ENCODE measurements around the gene ABI2.
"Not testable (repeated sequence)": the region's sequence is repeated elsewhere in the genome, so short reads cannot be mapped to it uniquely, and the experiment has no call there.

The ABI2 gene

GRCh38 chr2:203301667-203302066 is 26.5 kb upstream of the ABI2 start:
- H2AK5ac ChIP-seq (ENCODE audit: low read length), result no peak overlapping the region
- no peak overlapping the region for H4K8ac ChIP-seq (ENCODE audit: low read depth, low read length)
- no peak overlapping the region for H3K27ac ChIP-seq (ENCODE audit: low read depth, low read length)
- H2BK5ac ChIP-seq (ENCODE audit: low read length), result no peak overlapping the region
- no peaks in the 10 kb centered on the region for H3K79me1 ChIP-seq (ENCODE audit: low read length)
- H4K5ac ChIP-seq (ENCODE audit: low read length), result no peak overlapping the region
- no peak overlapping the region for H2BK120ac ChIP-seq (ENCODE audit: low read depth, low read length)
- WGBS (ENCODE audit: extremely low coverage, insufficient coverage, low lambda C conversion rate), result no CpG with 5 or more reads among the region's 3 CpGs
- no peak overlapping the region for H3K56ac ChIP-seq (ENCODE audit: low read length)
- no peak overlapping the region for H3K9ac ChIP-seq (ENCODE audit: low read length)
- H3K4ac ChIP-seq (ENCODE audit: low read depth, low read length), result no peak overlapping the region
- H3K18ac ChIP-seq (ENCODE audit: low read length), result no peak overlapping the region
- H3K79me2 ChIP-seq (ENCODE audit: control insufficient read depth, insufficient read depth, low read length), result no peaks in the 10 kb centered on the region
- no peaks in the 10 kb centered on the region for H3K36me3 ChIP-seq (ENCODE audit: control insufficient read depth, insufficient read depth, low read length)
- no peaks in the 10 kb centered on the region for H3K27me3 ChIP-seq (ENCODE audit: insufficient read depth, low read length, poor library complexity)
- no peak overlapping the region for H3K4me2 ChIP-seq (ENCODE audit: low read length)
- H3K4me3 ChIP-seq (ENCODE audit: low read length), result no peak overlapping the region
- H3K23ac ChIP-seq (ENCODE audit: low read length), result no peak overlapping the region
- no peaks in the 10 kb centered on the region for H3K4me1 ChIP-seq (ENCODE audit: control insufficient read depth, low read depth, low read length)
- no peak for DNase-seq
- no peak overlapping the region for H2BK15ac ChIP-seq (replicated peaks; ENCODE audit: low read depth)

GRCh38 chr2:203302586-203302985 is 25.6 kb upstream of the ABI2 start:
- H2BK5ac ChIP-seq (ENCODE audit: low read length); H3K18ac ChIP-seq (ENCODE audit: low read length); H2BK15ac ChIP-seq (replicated peaks; ENCODE audit: low read depth); H4K8ac ChIP-seq (ENCODE audit: low read depth, low read length); H4K5ac ChIP-seq (ENCODE audit: low read length); H3K4me3 ChIP-seq (ENCODE audit: low read length); H3K79me2 ChIP-seq (ENCODE audit: control insufficient read depth, insufficient read depth, low read length); H3K4ac ChIP-seq (ENCODE audit: low read depth, low read length); H3K4me2 ChIP-seq (ENCODE audit: low read length); H3K56ac ChIP-seq (ENCODE audit: low read length); H3K9ac ChIP-seq (ENCODE audit: low read length); H3K36me3 ChIP-seq (ENCODE audit: control insufficient read depth, insufficient read depth, low read length); DNase-seq; H3K27me3 ChIP-seq (ENCODE audit: insufficient read depth, low read length, poor library complexity); H3K23ac ChIP-seq (ENCODE audit: low read length); H3K79me1 ChIP-seq (ENCODE audit: low read length); H2AK5ac ChIP-seq (ENCODE audit: low read length); H3K27ac ChIP-seq (ENCODE audit: low read depth, low read length); H2BK120ac ChIP-seq (ENCODE audit: low read depth, low read length); H3K4me1 ChIP-seq (ENCODE audit: control insufficient read depth, low read depth, low read length): not testable (repeated sequence)
- no CpG with 5 or more reads among the region's 8 CpGs for WGBS (ENCODE audit: extremely low coverage, insufficient coverage, low lambda C conversion rate)

- Histone ChIP-seq H3K79me2 (ENCODE audit: control insufficient read depth, insufficient read depth, low read length) (no peaks in the 10 kb centered on the region), H2BK5ac (ENCODE audit: low read length) (no peak overlapping the region), H3K23ac (ENCODE audit: low read length) (no peak overlapping the region), H3K56ac (ENCODE audit: low read length) (no peak overlapping the region), H3K4ac (ENCODE audit: low read depth, low read length) (no peak overlapping the region), H3K79me1 (ENCODE audit: low read length) (no peaks in the 10 kb centered on the region), H3K9ac (ENCODE audit: low read length) (no peak overlapping the region), H3K27me3 (ENCODE audit: insufficient read depth, low read length, poor library complexity) (no peaks in the 10 kb centered on the region), H3K27ac (ENCODE audit: low read depth, low read length) (no peak overlapping the region), H3K36me3 (ENCODE audit: control insufficient read depth, insufficient read depth, low read length) (no peaks in the 10 kb centered on the region), H3K4me3 (ENCODE audit: low read length) (no peak overlapping the region), H4K8ac (ENCODE audit: low read depth, low read length) (no peak overlapping the region), H3K18ac (ENCODE audit: low read length) (no peak overlapping the region), H2BK15ac (replicated peaks; ENCODE audit: low read depth) (no peak overlapping the region), H3K4me2 (ENCODE audit: low read length) (no peak overlapping the region), H3K4me1 (ENCODE audit: control insufficient read depth, low read depth, low read length) (no peaks in the 10 kb centered on the region), H2AK5ac (ENCODE audit: low read length) (no peak overlapping the region), H2BK120ac (ENCODE audit: low read depth, low read length) (no peak overlapping the region), H4K5ac (ENCODE audit: low read length) (no peak overlapping the region)
- no peak for DNase-seq
- WGBS (ENCODE audit: extremely low coverage, insufficient coverage, low lambda C conversion rate), result no CpG with 5 or more reads among the region's 3 CpGs
Measured at GRCh38 chr2:203310688-203311436, 17.3 kb upstream of the ABI2 start.

GRCh38 chr2:203326356-203326755 is 1.8 kb upstream of the ABI2 start:
- no peak overlapping the region for H3K56ac ChIP-seq (ENCODE audit: low read length)

GRCh38 chr2:203327582-203327900 is 653 bp upstream of the ABI2 start:
- no peaks in the 10 kb centered on the region for H3K27me3 ChIP-seq (ENCODE audit: insufficient read depth, low read length, poor library complexity)
- H2BK120ac ChIP-seq (ENCODE audit: low read depth, low read length), result peak overlapping the region; percentile 75
- no CpG with 5 or more reads among the region's 7 CpGs for WGBS (ENCODE audit: extremely low coverage, insufficient coverage, low lambda C conversion rate)
- H3K27ac ChIP-seq (ENCODE audit: low read depth, low read length), result peak overlapping the region; percentile 92
- peaks cover 32% of the 10 kb centered on the region for H3K79me2 ChIP-seq (ENCODE audit: control insufficient read depth, insufficient read depth, low read length)
- DNase-seq, result no peak
- peak overlapping the region; percentile 78 for H3K4me3 ChIP-seq (ENCODE audit: low read length)
- H2AK5ac ChIP-seq (ENCODE audit: low read length), result no peak overlapping the region
- peak overlapping the region; percentile 95 for H3K56ac ChIP-seq (ENCODE audit: low read length)
- H3K18ac ChIP-seq (ENCODE audit: low read length), result peak overlapping the region; percentile 81
- no peak overlapping the region for H2BK15ac ChIP-seq (replicated peaks; ENCODE audit: low read depth)
- H3K4ac ChIP-seq (ENCODE audit: low read depth, low read length), result peak overlapping the region; percentile 90
- no peaks in the 10 kb centered on the region for H3K79me1 ChIP-seq (ENCODE audit: low read length)
- H4K8ac ChIP-seq (ENCODE audit: low read depth, low read length), result peak overlapping the region; percentile 30
- peak overlapping the region; percentile 91 for H2BK5ac ChIP-seq (ENCODE audit: low read length)
- no peaks in the 10 kb centered on the region for H3K36me3 ChIP-seq (ENCODE audit: control insufficient read depth, insufficient read depth, low read length)
- no peak overlapping the region for H3K23ac ChIP-seq (ENCODE audit: low read length)
- H3K9ac ChIP-seq (ENCODE audit: low read length), result peak overlapping the region; percentile 91
- H3K4me1 ChIP-seq (ENCODE audit: control insufficient read depth, low read depth, low read length), result no peaks in the 10 kb centered on the region
- H3K4me2 ChIP-seq (ENCODE audit: low read length), result peak overlapping the region; percentile 84
- no peak overlapping the region for H4K5ac ChIP-seq (ENCODE audit: low read length)

More at GRCh38 chr2:203326356-203326755, 1.8 kb upstream of the ABI2 start:
- H3K79me2 ChIP-seq (ENCODE audit: control insufficient read depth, insufficient read depth, low read length), result peaks cover 22% of the 10 kb centered on the region
- H3K9ac ChIP-seq (ENCODE audit: low read length), result no peak overlapping the region
- no peak for DNase-seq
- no peaks in the 10 kb centered on the region for H3K4me1 ChIP-seq (ENCODE audit: control insufficient read depth, low read depth, low read length)
- no peak overlapping the region for H3K4ac ChIP-seq (ENCODE audit: low read depth, low read length)
- no peak overlapping the region for H2BK5ac ChIP-seq (ENCODE audit: low read length)
- H3K79me1 ChIP-seq (ENCODE audit: low read length), result no peaks in the 10 kb centered on the region
- no peak overlapping the region for H2BK15ac ChIP-seq (replicated peaks; ENCODE audit: low read depth)
- no peaks in the 10 kb centered on the region for H3K27me3 ChIP-seq (ENCODE audit: insufficient read depth, low read length, poor library complexity)
- no peak overlapping the region for H3K23ac ChIP-seq (ENCODE audit: low read length)
- no peak overlapping the region for H3K27ac ChIP-seq (ENCODE audit: low read depth, low read length)
- H2AK5ac ChIP-seq (ENCODE audit: low read length), result no peak overlapping the region
- no peak overlapping the region for H4K8ac ChIP-seq (ENCODE audit: low read depth, low read length)
- no CpG with 5 or more reads among the region's 1 CpG for WGBS (ENCODE audit: extremely low coverage, insufficient coverage, low lambda C conversion rate)
- no peaks in the 10 kb centered on the region for H3K36me3 ChIP-seq (ENCODE audit: control insufficient read depth, insufficient read depth, low read length)
- H3K4me3 ChIP-seq (ENCODE audit: low read length), result no peak overlapping the region
- H2BK120ac ChIP-seq (ENCODE audit: low read depth, low read length), result no peak overlapping the region
- H3K4me2 ChIP-seq (ENCODE audit: low read length), result no peak overlapping the region
- no peak overlapping the region for H4K5ac ChIP-seq (ENCODE audit: low read length)
- H3K18ac ChIP-seq (ENCODE audit: low read length), result no peak overlapping the region

All from mesendoderm (in vitro differentiated cells).